Tibial artery (tissue), 4 donors: Measurements from ENCODE around the gene TPSB2.
"Not testable (repeated sequence)": the region's sequence is repeated elsewhere in the genome, so short reads cannot be mapped to it uniquely, and the experiment has no call there.

Experiments
- DNase-seq, 2 donors: peaks; one replicate each; pipeline ENCODE4 v3.0.0-alpha.2; 2019
- H3K27ac ChIP-seq, 2 donors: fragments of 200-600 bp; sonication (generic) in 1 of 2; 1 replicate in 1 of 2; 2 replicates in 1 of 2; pipeline ENCODE4 v1.5.1; 2018 to 2019; ENCODE audit warnings: mild to moderate bottlenecking in 1 of 2
- H3K27me3 ChIP-seq, 2 donors: fragments of 200-600 bp; sonication (generic) in 1 of 2; one replicate each; pipeline versions ENCODE4 v1.5.1 to v1.6.0; 2016 to 2019
- H3K36me3 ChIP-seq, 3 donors: fragments of 200-600 bp; sonication (generic) in 2 of 3; one replicate each; pipeline ENCODE4 v1.5.1; 2016 to 2019; ENCODE audit warnings: mild to moderate bottlenecking in 2 of 3
- H3K4me1 ChIP-seq, 4 donors: fragments of 200-600 bp; sonication (generic) in 2 of 4; 1 replicate in 3 of 4; 2 replicates in 1 of 4; pipeline ENCODE4 v1.5.1; 2016 to 2019
- H3K4me3 ChIP-seq, 2 donors: fragments of 200-600 bp; sonication (generic) in 1 of 2; 1 replicate in 1 of 2; 2 replicates in 1 of 2; pipeline ENCODE4 v1.5.1; 2018 to 2019; ENCODE audit warnings: mild to moderate bottlenecking in 2 of 2
- H3K9me3 ChIP-seq, 3 donors: fragments of 200-600 bp; sonication (generic) in 1 of 3; one replicate each; pipeline ENCODE4 v1.5.1; 2016 to 2019
- CTCF ChIP-seq, 2 experiments: fragments of 200-600 bp in 1 of 2; fragments of 450-650 bp in 1 of 2; IDR thresholded peaks; one replicate each; pipeline ENCODE4 v1.5.1; 2017 to 2019; ENCODE audit warnings: antibody characterized with exemption in 2 of 2, mild to moderate bottlenecking in 1 of 2, moderate library complexity in 1 of 2
- intact Hi-C: fragments of 100-400 bp; cut with DNase I; formaldehyde crosslinking; loops from one replicate; pipeline ENCODE4 v1.15.0; 2023; ENCODE audit warnings: low total_unique reads

The TPSB2 gene

GRCh38 chr16:1230084-1230470 is at the start of gene TPSB2:
Gene TPSB2, minus strand, starts transcription at chr16:1230184. Its CDS starts 233 bp downstream, at chr16:1229951.
- H3K36me3 ChIP-seq, H3K4me3 ChIP-seq, DNase-seq, H3K9me3 ChIP-seq, intact Hi-C loops, H3K27me3 ChIP-seq, H3K27ac ChIP-seq: not testable (repeated sequence)
- H3K4me1 ChIP-seq, result peaks cover 0 to 11% (median 5%) of the 10 kb centered on the region in 4 donors

- Histone ChIP-seq H3K27ac (no peak overlapping the region), H3K36me3 (no peaks in the 10 kb centered on the region), H3K9me3 (no peaks in the 10 kb centered on the region), H3K27me3 (peaks cover 0 to 89% of the 10 kb centered on the region in 2 donors), H3K4me1 (no peaks in the 10 kb centered on the region), H3K4me3 (no peak overlapping the region)
- no peak for TF ChIP-seq CTCF (IDR thresholded peaks at IDR 0.05)
- intact Hi-C loops, result loop anchor here (10.0 kb wide), 1 partner anchor 245 kb away; no protein-coding TSS in a partner anchor
- DNase-seq, result no peak
These were observed 49.3 kb upstream of the TPSB2 start for GRCh38 chr16:1279081-1279944.

DNA sequence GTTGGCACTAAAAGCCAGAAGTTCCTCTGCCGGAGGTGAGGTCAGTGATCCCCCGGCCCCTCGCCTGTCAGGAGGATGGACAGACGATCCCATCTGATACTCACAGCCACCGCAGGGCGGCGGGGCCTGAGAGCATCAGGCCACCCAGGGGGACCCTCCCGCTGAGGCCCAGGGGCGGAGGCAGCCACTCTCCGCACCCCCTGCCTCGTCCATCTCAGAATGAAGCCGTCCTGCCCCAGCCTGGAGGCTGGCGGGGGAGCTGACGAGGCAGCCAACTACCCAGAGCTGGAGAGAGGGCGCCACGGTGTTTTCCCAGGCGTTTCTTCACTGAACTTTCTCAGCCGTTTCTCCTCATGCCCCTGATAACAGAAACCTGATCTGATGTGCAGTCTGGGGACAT is 48.5 kb upstream of the TPSB2 start:
- intact Hi-C loops, result loop anchor here (10.0 kb wide), 1 partner anchor 244 kb away; no protein-coding TSS in a partner anchor
- H3K27me3 ChIP-seq, result peaks cover 0 to 88% of the 10 kb centered on the region in 2 donors
- H3K27ac ChIP-seq, result no peak overlapping the region
- no peaks in the 10 kb centered on the region for H3K9me3 ChIP-seq
- no peak for TF ChIP-seq CTCF (IDR thresholded peaks at IDR 0.05)
- no peak for DNase-seq
- no peaks in the 10 kb centered on the region for H3K4me1 ChIP-seq
- no peaks in the 10 kb centered on the region for H3K36me3 ChIP-seq
- no peak overlapping the region for H3K4me3 ChIP-seq

GRCh38 chr16:1277617-1278282 is 47.8 kb upstream of the TPSB2 start:
- Histone ChIP-seq H3K4me1 (no peaks in the 10 kb centered on the region), H3K27me3 (peaks cover 0 to 88% of the 10 kb centered on the region in 2 donors), H3K9me3 (no peaks in the 10 kb centered on the region), H3K36me3 (no peaks in the 10 kb centered on the region), H3K4me3 (no peak overlapping the region), H3K27ac (no peak overlapping the region)
- TF ChIP-seq CTCF (IDR thresholded peaks at IDR 0.05), result no peak
- no peak for DNase-seq
- intact Hi-C loops, result loop anchor here (10.0 kb wide), 1 partner anchor 243 kb away; no protein-coding TSS in a partner anchor

DNA sequence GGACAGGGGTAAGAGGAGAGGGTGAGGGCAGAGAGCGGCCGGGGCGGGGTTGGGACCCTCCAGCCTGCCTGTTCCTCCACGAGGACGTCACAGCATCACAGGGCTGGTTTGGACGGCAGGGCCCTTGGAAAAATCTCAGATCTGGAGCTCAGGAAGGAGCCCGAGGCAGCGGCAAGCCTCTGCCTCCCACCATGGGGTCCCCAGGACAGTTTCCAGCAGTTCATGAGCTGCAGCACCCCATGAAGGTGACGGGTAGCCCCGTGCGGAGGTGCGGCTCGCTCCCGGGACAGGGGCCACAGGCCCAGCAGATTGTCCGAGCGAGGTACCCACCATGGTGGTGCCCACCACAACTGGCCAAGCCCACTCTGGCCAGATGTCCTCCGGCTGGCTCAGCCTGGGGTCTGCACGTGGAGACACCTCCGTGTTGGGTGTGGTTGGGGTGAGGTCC is 47.2 kb upstream of the TPSB2 start:
- no peak for DNase-seq
- Histone ChIP-seq H3K4me1 (peaks cover 0 to 1% (median 0%) of the 10 kb centered on the region in 4 donors), H3K4me3 (no peak overlapping the region), H3K27me3 (peaks cover 0 to 89% of the 10 kb centered on the region in 2 donors), H3K27ac (no peak overlapping the region), H3K36me3 (no peaks in the 10 kb centered on the region), H3K9me3 (no peaks in the 10 kb centered on the region)
- intact Hi-C loops, result loop anchor here (10.0 kb wide), 1 partner anchor 242 kb away; no protein-coding TSS in a partner anchor
- no peak for TF ChIP-seq CTCF (IDR thresholded peaks at IDR 0.05)

GRCh38 chr16:1276580-1276878 is 46.5 kb upstream of the TPSB2 start:
- Histone ChIP-seq H3K27ac (no peak overlapping the region), H3K9me3 (no peaks in the 10 kb centered on the region), H3K4me3 (no peak overlapping the region), H3K27me3 (peaks cover 0 to 90% of the 10 kb centered on the region in 2 donors), H3K4me1 (peaks cover 0 to 8% (median 5%) of the 10 kb centered on the region in 4 donors), H3K36me3 (no peaks in the 10 kb centered on the region)
- DNase-seq, result no peak
- TF ChIP-seq CTCF (IDR thresholded peaks at IDR 0.05), result no peak
- intact Hi-C loops, result loop anchor here (10.0 kb wide), 1 partner anchor 242 kb away; no protein-coding TSS in a partner anchor
